Activated CD4-positive, alpha-beta T cell treated with anti-CD3 and anti-CD28 coated beads, Interleukin-2, amount 50 U/mL, for 4 hours (primary cell): Measurements from ENCODE around the gene TSPEAR.

ENCODE experiments used
- DNase-seq, 2 experiments: peaks; one replicate each; pipeline ENCODE4 v3.0.0-alpha.2; 2020

Gene TSPEAR

GRCh38 chr21:44537930-44538911 is 173.2 kb downstream of the TSPEAR start:
- no peak for DNase-seq

- DNase-seq, result no peak
Measured at GRCh38 chr21:44535963-44536362, 175.4 kb downstream of the TSPEAR start.

- DNase-seq, result no peak
Measured at GRCh38 chr21:44534688-44535087, 176.7 kb downstream of the TSPEAR start.

- DNase-seq, result no peak
Measured at GRCh38 chr21:44533891-44534627, 177.3 kb downstream of the TSPEAR start.

GRCh38 chr21:44533121-44533890 is 178.1 kb downstream of the TSPEAR start:
- no peak for DNase-seq

- no peak for DNase-seq
Measured at GRCh38 chr21:44532712-44533111, 178.7 kb downstream of the TSPEAR start.

- DNase-seq, result no peak
Measured at GRCh38 chr21:44531606-44532564, 179.5 kb downstream of the TSPEAR start.

- no peak for DNase-seq
Measured at GRCh38 chr21:44530903-44531605, 180.3 kb downstream of the TSPEAR start.

GRCh38 chr21:44530221-44530902 is 181.0 kb downstream of the TSPEAR start:
- no peak for DNase-seq

GRCh38 chr21:44529503-44530125 is 181.8 kb downstream of the TSPEAR start:
- no peak for DNase-seq

GRCh38 chr21:44529011-44529421 is 182.4 kb downstream of the TSPEAR start:
- no peak for DNase-seq

GRCh38 chr21:44528634-44528995 is 182.8 kb downstream of the TSPEAR start:
- DNase-seq, result no peak

- no peak for DNase-seq
Measured at GRCh38 chr21:44527983-44528633, 183.3 kb downstream of the TSPEAR start.

- DNase-seq, result no peak
Measured at GRCh38 chr21:44527156-44527982, 184.0 kb downstream of the TSPEAR start.

GRCh38 chr21:44526096-44526997 is 185.0 kb downstream of the TSPEAR start:
- DNase-seq, result no peak

- DNase-seq, result no peak
Measured at GRCh38 chr21:44525391-44526095, 185.8 kb downstream of the TSPEAR start.
